GM18907 (cell line): ENCODE results near the gene RAP1GDS1.

Experiments used
- ATAC-seq: cut with Tn5 transposase; IDR thresholded peaks from one replicate; pipeline ENCODE4 v1.9.1; 2021; ENCODE audit warnings: mild to moderate bottlenecking, moderate library complexity; ENCODE audit not compliant: unreplicated experiment

Gene RAP1GDS1

GRCh38 chr4:98260579-98261404 lies at the start of gene RAP1GDS1:
Gene RAP1GDS1 (plus strand): TSS chr4:98261384. CDS start chr4:98261566, 182 bp downstream.
- peak; percentile 91 for ATAC-seq

- ATAC-seq, result no peak
Observed at GRCh38 chr4:98222306-98222705, 38.9 kb upstream of the RAP1GDS1 start.

GRCh38 chr4:98226396-98226795 lies 34.8 kb upstream of the RAP1GDS1 start:
- ATAC-seq, result no peak

GRCh38 chr4:98230961-98231360 lies 30.2 kb upstream of the RAP1GDS1 start:
- ATAC-seq, result no peak

- ATAC-seq, result no peak
Observed at GRCh38 chr4:98232202-98232601, 29.0 kb upstream of the RAP1GDS1 start.

GRCh38 chr4:98237204-98237603 lies 24.0 kb upstream of the RAP1GDS1 start:
- no peak for ATAC-seq

GRCh38 chr4:98242063-98242462 lies 19.1 kb upstream of the RAP1GDS1 start:
- ATAC-seq, result no peak

- ATAC-seq, result no peak
Observed at GRCh38 chr4:98242538-98242937, 18.6 kb upstream of the RAP1GDS1 start.

GRCh38 chr4:98245226-98245625 lies 16.0 kb upstream of the RAP1GDS1 start:
- no peak for ATAC-seq

GRCh38 chr4:98248934-98249333 lies 12.2 kb upstream of the RAP1GDS1 start:
- no peak for ATAC-seq

- ATAC-seq, result no peak
Observed at GRCh38 chr4:98249831-98250230, 11.4 kb upstream of the RAP1GDS1 start.

GRCh38 chr4:98253499-98253898 lies 7.7 kb upstream of the RAP1GDS1 start:
- no peak for ATAC-seq

GRCh38 chr4:98260047-98260578 lies 1.1 kb upstream of the RAP1GDS1 start:
- ATAC-seq, result peak; percentile 26

- peak; percentile 22 for ATAC-seq
Observed at GRCh38 chr4:98261405-98262291, 464 bp downstream of the RAP1GDS1 start.

GRCh38 chr4:98262431-98262830 lies 1.2 kb downstream of the RAP1GDS1 start:
- no peak for ATAC-seq

- ATAC-seq, result no peak
Observed at GRCh38 chr4:98267498-98267897, 6.3 kb downstream of the RAP1GDS1 start.

- no peak for ATAC-seq
Observed at GRCh38 chr4:98275145-98275544, 14.0 kb downstream of the RAP1GDS1 start.

- no peak for ATAC-seq
Observed at GRCh38 chr4:98283219-98284189, 22.3 kb downstream of the RAP1GDS1 start.

- ATAC-seq, result no peak
Observed at GRCh38 chr4:98284640-98285046, 23.5 kb downstream of the RAP1GDS1 start.

- no peak for ATAC-seq
Observed at GRCh38 chr4:98285676-98286075, 24.5 kb downstream of the RAP1GDS1 start.
